HepG2 (cell line): Measurements from ENCODE around the gene EEPD1.

Experiments
- ARHGAP35 ChIP-seq: sonication (generic); formaldehyde crosslinking; IDR thresholded peaks from 2 replicates; pipeline ENCODE4 v1.9.0; 2022; ENCODE audit warnings: mild to moderate bottlenecking, inconsistent platforms, moderate library complexity, missing genetic modification reagents, borderline replicate concordance
- FOXA1 ChIP-seq, 2 experiments: fragments of 450-650 bp in 1 of 2; sonication (generic) in 1 of 2; formaldehyde crosslinking in 1 of 2; IDR thresholded peaks; 2 replicates each; pipeline versions ENCODE4 v1.4.0 to v1.6.1; 2016 to 2020; ENCODE audit warnings: missing genetic modification reagents in 1 of 2
- MAFK ChIP-seq, 2 experiments: IDR thresholded peaks in 1 of 2; conservative IDR thresholded peaks in 1 of 2; 2 replicates each; pipeline ENCODE4 v1.6.1; 2011; ENCODE audit warnings: improper control_type of control experiment in 2 of 2, low read length in 2 of 2
- NR3C1 ChIP-seq: sonication (generic); formaldehyde crosslinking; IDR thresholded peaks from 2 replicates; pipeline ENCODE4 v1.4.0; 2020; ENCODE audit warnings: missing genetic modification reagents
- SMC3 ChIP-seq: IDR thresholded peaks from 2 replicates; pipeline ENCODE4 v1.6.1; 2011; ENCODE audit warnings: low read length, improper control_type of control experiment
- SP2 ChIP-seq: sonication (generic); formaldehyde crosslinking; IDR thresholded peaks from 2 replicates; pipeline ENCODE4 v1.5.1; 2020; ENCODE audit warnings: mild to moderate bottlenecking, missing genetic modification reagents
- UBTF ChIP-seq: sonication (generic); formaldehyde crosslinking; IDR thresholded peaks from 2 replicates; pipeline ENCODE4 v1.4.0; 2020; ENCODE audit warnings: mild to moderate bottlenecking, missing genetic modification reagents
- ZNF7 ChIP-seq: IDR thresholded peaks from 2 replicates; pipeline ENCODE4 v1.6.1; 2016; ENCODE audit warnings: missing biosample characterization, missing genetic modification reagents
- TF ChIP-seq, protein P1 (sequence below): IDR thresholded peaks from 2 replicates; pipeline ENCODE4 v1.6.1; 2016; ENCODE audit warnings: mild to moderate bottlenecking, missing biosample characterization, missing genetic modification reagents

DNA sequence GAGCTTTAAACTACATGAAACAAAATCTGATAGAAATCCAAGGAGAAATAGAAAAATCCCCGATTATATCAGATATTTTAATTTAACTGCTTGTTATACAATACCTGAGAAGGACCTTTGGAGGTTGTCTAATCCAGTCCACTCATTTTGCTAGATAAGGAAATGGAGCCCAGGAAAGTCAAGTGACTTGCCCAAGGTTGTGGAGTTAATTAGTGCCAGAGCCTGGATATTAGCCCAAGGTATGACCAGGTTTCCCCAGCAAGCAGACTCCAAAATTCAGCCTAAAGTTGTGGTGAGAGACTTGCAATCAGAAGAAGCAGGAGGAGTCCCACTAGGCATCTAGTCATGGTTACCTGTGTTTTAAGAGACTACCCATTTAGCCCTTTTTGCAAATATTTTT lies 11.7 kb upstream of the EEPD1 start:
- TF ChIP-seq UBTF (no peak), NR3C1 (CRISPR knock-in tag) (no peak), ARHGAP35 (CRISPR knock-in tag) (no peak), MAFK (conservative IDR thresholded peaks at IDR 0.05 in 1 of 2, IDR thresholded peaks at IDR 0.05 in 1 of 2; ENCODE audit: low read length in 2 of 2) (no peak), SMC3 (no peak), ZNF7 (CRISPR knock-in tag) (no peak), FOXA1 (IDR thresholded peaks at IDR 0.05) (no peak), FOXA1 (CRISPR knock-in tag; IDR thresholded peaks at IDR 0.05) (no peak), SP2 (CRISPR knock-in tag) (no peak)
- TF ChIP-seq, protein P1, sequence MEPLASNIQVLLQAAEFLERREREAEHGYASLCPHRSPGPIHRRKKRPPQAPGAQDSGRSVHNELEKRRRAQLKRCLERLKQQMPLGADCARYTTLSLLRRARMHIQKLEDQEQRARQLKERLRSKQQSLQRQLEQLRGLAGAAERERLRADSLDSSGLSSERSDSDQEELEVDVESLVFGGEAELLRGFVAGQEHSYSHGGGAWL (CRISPR knock-in tag) = no peak
